Stimulated activated CD4-positive, alpha-beta T cell treated with anti-CD3 and anti-CD28 coated beads, Interleukin-12 subunit alpha, Interleukin-12 subunit beta, amount 100 ng/mL, for 24 hours (primary cell): Measurements from ENCODE around the gene CEACAM4.
"Not testable (repeated sequence)": the region's sequence is repeated elsewhere in the genome, so short reads cannot be mapped to it uniquely, and the experiment has no call there.

Experiments
- DNase-seq, 2 experiments: peaks; one replicate each; pipeline ENCODE4 v3.0.0-alpha.2; 2020; ENCODE audit warnings: low read depth in 2 of 2

CEACAM4 gene

GRCh38 chr19:41626877-41627276 lies at the start of gene CEACAM4:
TSS of gene CEACAM4 (minus strand) at chr19:41627074. CDS start at chr19:41626963, 111 bp downstream.
- DNase-seq, result no peak

- no peak for DNase-seq
Observed at GRCh38 chr19:41671486-41671885, 44.6 kb upstream of the CEACAM4 start.

- no peak for DNase-seq
Observed at GRCh38 chr19:41670755-41671154, 43.9 kb upstream of the CEACAM4 start.

- no peak for DNase-seq
Observed at GRCh38 chr19:41668315-41668714, 41.4 kb upstream of the CEACAM4 start.

- no peak for DNase-seq
Observed at GRCh38 chr19:41666075-41666474, 39.2 kb upstream of the CEACAM4 start.

GRCh38 chr19:41657157-41657556 lies 30.3 kb upstream of the CEACAM4 start:
- no peak for DNase-seq

- not testable (repeated sequence) for DNase-seq
Observed at GRCh38 chr19:41656756-41657155, 29.9 kb upstream of the CEACAM4 start.

- no peak for DNase-seq
Observed at GRCh38 chr19:41652250-41652649, 25.4 kb upstream of the CEACAM4 start.

- no peak for DNase-seq
Observed at GRCh38 chr19:41649827-41650226, 23.0 kb upstream of the CEACAM4 start.

- DNase-seq, result peak; percentile 25 to 53
Observed at GRCh38 chr19:41646589-41647204, 19.8 kb upstream of the CEACAM4 start.

GRCh38 chr19:41641879-41642485 lies 15.1 kb upstream of the CEACAM4 start:
- peak; percentile 40 to 65 for DNase-seq

- no peak for DNase-seq
Observed at GRCh38 chr19:41638641-41639081, 11.8 kb upstream of the CEACAM4 start.

- no peak for DNase-seq
Observed at GRCh38 chr19:41637484-41637883, 10.6 kb upstream of the CEACAM4 start.

- no peak for DNase-seq
Observed at GRCh38 chr19:41627966-41628675, 1.2 kb upstream of the CEACAM4 start.

GRCh38 chr19:41626278-41626677 lies 596 bp downstream of the CEACAM4 start:
- no peak for DNase-seq

GRCh38 chr19:41624937-41625336 lies 1.9 kb downstream of the CEACAM4 start:
- no peak for DNase-seq

- DNase-seq, result no peak
Observed at GRCh38 chr19:41624515-41624914, 2.4 kb downstream of the CEACAM4 start.

GRCh38 chr19:41623360-41623759 lies 3.5 kb downstream of the CEACAM4 start:
- no peak for DNase-seq

- no peak for DNase-seq
Observed at GRCh38 chr19:41621654-41622053, 5.2 kb downstream of the CEACAM4 start.

- no peak for DNase-seq
Observed at GRCh38 chr19:41621226-41621625, 5.6 kb downstream of the CEACAM4 start.

- DNase-seq, result no peak
Observed at GRCh38 chr19:41620171-41620570, 6.7 kb downstream of the CEACAM4 start.

GRCh38 chr19:41619018-41619556 lies 7.8 kb downstream of the CEACAM4 start:
- no peak for DNase-seq
